LNCaP clone FGC (cell line): ENCODE data around the gene LRRC52.

Source experiments
- DNase-seq: peaks from one replicate; pipeline ENCODE4 v3.0.0-alpha.2; 2011; ENCODE audit warnings: low read depth
- H3K4me3 ChIP-seq: 2 replicates; pipeline ENCODE4 v1.5.1; 2011; ENCODE audit warnings: mild to moderate bottlenecking, low read depth, low read length, control low read depth
- TF ChIP-seq, protein P1 (sequence below): IDR thresholded peaks from 2 replicates; pipeline ENCODE4 v1.5.1; 2012; ENCODE audit warnings: mild to moderate bottlenecking; ENCODE audit not compliant: control insufficient read depth, insufficient read depth; ENCODE audit errors: extremely low read depth

The LRRC52 gene

DNA sequence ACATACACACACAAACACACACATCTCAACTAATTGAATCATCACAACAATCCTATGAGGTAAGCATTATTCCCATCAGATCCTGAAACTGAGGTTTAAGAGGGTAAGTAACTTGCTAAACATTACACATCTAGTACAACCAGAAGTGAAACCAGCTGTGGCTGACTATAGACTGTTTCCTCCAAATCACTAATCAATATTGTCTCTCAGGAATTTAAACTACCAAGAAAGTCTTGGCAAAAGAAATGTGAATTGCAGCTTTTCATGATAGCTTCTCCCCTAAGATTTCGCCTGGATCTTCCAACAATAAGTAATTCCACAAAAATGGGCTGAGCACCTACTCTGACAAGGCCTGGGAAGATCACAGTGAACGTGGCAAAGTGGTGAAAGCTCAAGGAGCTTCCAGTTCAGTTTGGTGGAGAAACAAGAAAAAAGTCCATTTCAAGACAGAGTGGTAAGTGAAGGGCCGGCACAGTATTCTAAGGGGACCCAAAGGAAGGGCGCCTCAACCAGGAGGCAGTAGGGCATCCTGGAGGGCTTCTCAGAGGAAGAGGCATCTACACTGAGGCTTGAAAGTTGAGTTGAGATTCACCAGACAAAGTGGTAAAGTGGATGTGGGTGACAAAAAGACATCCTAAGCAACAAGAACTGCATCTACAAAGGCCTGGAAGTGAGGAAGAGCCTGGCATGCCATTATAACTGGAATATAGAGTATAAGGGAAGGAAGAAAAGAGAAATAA, 22.1 kb downstream of the LRRC52 start:
- no peak overlapping the region for H3K4me3 ChIP-seq
- DNase-seq: no peak
- TF ChIP-seq, protein P1, sequence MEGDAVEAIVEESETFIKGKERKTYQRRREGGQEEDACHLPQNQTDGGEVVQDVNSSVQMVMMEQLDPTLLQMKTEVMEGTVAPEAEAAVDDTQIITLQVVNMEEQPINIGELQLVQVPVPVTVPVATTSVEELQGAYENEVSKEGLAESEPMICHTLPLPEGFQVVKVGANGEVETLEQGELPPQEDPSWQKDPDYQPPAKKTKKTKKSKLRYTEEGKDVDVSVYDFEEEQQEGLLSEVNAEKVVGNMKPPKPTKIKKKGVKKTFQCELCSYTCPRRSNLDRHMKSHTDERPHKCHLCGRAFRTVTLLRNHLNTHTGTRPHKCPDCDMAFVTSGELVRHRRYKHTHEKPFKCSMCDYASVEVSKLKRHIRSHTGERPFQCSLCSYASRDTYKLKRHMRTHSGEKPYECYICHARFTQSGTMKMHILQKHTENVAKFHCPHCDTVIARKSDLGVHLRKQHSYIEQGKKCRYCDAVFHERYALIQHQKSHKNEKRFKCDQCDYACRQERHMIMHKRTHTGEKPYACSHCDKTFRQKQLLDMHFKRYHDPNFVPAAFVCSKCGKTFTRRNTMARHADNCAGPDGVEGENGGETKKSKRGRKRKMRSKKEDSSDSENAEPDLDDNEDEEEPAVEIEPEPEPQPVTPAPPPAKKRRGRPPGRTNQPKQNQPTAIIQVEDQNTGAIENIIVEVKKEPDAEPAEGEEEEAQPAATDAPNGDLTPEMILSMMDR: no peak

DNA sequence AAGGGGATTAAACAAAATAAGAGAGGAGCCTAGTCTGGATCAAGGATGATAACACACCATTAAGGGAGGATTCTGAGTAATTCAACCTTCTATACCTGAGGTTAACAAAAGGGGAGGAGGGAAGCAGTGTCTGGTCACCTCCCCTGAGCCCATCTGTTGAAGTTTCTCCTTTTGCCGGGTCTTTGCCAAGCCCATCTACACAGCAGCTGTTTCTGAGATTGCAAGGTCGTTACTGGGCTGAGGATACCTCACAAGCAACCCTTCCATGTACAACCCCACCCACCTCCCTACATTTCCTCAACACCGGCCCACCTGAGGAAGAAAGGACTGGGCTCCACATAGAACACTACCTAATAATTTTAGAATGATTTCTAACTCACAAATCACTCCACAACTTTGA, 26.3 kb downstream of the LRRC52 start:
- no peak for DNase-seq
- H3K4me3 ChIP-seq: no peak overlapping the region
- TF ChIP-seq, protein P1: no peak

DNA sequence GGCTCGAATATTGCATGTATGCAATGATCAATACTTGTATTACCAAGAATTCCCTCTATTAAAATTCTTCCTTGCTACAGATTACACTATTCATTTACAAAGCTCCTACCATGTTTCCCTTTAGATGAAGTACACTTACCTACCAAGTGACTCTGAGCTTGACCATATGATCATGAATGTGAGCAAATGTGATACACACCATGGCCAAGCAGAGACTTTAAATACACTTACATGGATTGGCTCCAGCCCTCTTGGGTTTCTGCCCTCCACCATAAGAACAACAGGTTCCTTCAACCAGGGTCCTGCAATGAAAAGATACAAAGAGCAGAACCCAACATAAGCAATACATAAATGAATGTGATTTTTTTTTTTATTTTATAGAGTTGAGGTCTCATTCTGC, 30.0 kb downstream of the LRRC52 start:
- no peak overlapping the region for H3K4me3 ChIP-seq
- TF ChIP-seq, protein P1: no peak
- DNase-seq: no peak

DNA sequence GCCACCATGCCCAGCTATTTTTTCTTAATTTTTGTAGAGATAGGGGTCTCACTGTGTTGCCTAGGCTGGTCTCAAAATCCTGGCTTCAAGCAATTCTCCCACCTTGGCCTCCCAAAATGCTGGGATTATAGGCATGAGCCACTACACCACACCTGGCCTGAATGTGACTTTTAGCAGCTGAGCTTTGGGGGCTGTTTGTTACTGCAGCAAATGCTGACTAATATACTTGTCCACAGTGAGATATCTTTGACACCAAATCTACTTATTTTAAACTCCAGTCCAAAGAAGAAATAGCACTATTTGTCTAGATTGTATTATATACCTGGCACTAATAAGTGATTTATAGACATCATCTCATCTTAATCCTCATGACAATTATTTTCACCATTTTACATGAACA, 30.5 kb downstream of the LRRC52 start:
- no peak overlapping the region for H3K4me3 ChIP-seq
- no peak for DNase-seq
- TF ChIP-seq, protein P1: no peak

DNA sequence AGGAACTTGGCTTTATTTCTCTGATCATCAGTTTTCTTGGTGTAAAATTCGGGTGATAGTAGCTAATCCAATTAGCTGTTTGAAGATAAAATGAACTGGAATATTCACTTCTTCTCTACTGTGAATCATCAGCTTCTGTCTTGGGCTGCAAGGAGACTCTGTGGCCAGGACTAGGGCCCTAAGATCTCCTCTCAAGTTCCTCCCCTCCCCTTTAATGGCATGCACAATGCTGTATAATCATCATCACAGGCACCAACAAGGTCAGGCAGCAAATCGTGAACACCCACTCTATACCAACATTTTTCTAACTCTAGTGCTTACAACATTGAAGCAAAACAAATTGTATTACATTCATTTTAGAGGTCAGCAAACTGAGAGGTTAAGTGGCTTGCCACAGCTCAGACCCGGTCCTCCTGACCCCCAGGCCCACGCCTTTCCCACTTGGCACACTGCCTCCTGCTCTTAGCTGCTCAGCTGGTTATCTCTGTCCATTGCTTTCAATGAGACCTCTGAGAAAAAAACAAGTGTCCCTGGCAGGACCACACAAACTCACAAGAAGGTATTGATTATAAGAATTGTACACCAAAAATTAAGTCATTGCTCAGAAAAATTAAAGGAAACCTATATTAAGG, 31.8 kb downstream of the LRRC52 start:
- TF ChIP-seq, protein P1: no peak
- DNase-seq: no peak
- no peak overlapping the region for H3K4me3 ChIP-seq

DNA sequence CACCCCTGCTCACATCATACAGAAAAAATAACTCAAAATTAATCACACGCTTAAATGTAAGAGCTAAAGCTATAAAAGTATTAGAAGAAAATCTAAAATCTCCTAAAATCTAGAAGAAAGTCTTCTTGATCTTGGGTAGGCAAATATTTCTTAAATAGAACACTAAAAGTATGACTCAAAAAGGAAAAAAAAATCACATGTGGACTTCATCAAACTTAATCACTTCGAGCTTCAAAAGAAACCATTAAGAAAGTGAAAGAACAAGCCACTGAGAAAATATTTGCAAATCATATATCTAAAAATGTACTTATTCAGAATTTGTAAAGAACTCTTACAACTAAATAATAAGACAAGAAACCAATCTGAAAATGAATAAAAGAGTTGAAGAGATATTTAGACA, 32.7 kb downstream of the LRRC52 start:
- TF ChIP-seq, protein P1: no peak
- H3K4me3 ChIP-seq: no peak overlapping the region
- no peak for DNase-seq
